Measurements from ENCODE around the gene GPR65.

Gene GPR65

GRCh38 chr14:88043529-88044443 is 38.9 kb downstream of the GPR65 start:
- no peak for DNase-seq

DNA sequence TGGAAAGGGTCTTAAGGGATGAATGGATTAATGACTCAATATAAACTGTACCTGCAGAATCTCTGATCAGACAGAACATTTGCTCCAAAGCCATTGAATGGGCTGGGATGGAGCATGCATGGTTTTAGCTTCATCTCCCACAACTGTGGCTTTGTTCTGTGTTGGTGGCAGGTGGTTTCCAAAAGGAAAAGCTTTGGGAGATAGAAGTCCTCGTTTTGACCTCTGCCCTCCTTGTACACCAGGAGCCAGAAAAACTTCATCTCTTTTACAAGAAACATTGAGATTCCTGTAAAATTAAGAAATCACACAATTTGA is 39.5 kb downstream of the GPR65 start:
- no peak for DNase-seq

GRCh38 chr14:88044776-88045446 is 40.0 kb downstream of the GPR65 start:
- no peak for DNase-seq

GRCh38 chr14:88045705-88046104 is 40.8 kb downstream of the GPR65 start:
- peak in 1 of 2 donors; percentile 38 for DNase-seq

- no peak for DNase-seq
Observed at GRCh38 chr14:88048351-88048750, 43.4 kb downstream of the GPR65 start.

GRCh38 chr14:88049266-88049665 is 44.3 kb downstream of the GPR65 start:
- no peak for DNase-seq

- no peak for DNase-seq
Observed at GRCh38 chr14:88049936-88050335, 45.0 kb downstream of the GPR65 start.

DNA sequence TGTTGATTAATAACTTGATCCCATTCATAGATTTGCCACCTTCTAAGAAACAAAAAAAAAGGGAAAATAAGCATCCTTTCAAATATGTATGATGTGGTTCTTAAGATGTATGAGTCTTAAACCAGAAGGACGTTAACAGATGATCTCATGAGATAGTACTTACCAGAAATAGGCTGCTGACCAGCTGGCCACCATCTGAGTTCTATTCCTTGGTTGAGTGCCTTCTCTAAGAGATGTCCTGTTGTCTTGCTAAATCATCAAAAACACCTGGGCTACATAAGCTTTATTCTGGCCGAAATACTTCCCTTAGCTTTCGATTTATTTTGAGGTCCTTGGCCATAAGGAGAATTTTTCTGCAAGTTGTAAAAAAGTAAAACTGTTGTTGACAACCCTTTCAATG is 55.6 kb downstream of the GPR65 start:
- DNase-seq: no peak

DNA sequence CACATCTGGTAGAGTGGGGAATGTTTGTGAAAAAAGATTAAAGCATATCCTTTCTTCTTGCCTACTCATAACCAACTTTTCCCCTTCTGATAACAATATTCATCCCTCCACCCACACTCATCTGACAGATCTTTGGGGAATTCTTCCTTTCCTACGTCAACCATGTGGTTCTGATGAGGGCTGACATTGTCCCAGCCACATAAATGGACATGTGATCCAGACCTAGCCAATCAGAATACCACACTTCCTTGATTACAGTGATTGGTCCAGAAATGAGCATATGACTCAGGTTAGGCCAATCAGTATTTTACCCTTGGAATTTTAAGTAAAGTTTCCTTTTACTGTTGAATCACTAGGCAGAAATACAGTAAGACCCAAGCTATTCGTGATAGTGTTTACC is 58.9 kb downstream of the GPR65 start:
- DNase-seq: no peak
